Right lobe of liver (tissue), 6 donors: ENCODE data around the gene ILF3. TPM values are rescaled to one million over a fixed set of nuclear protein-coding genes. Genes with fewer than 3 reads are reported as not detected.
A peak's percentile ranks its signal among the peaks of the same experiment; 100 is the strongest.

Source experiments
- ATAC-seq, 4 donors: fragments of 200-7000 bp; cut with Tn5 transposase; one replicate each; pipeline ENCODE4 v1.9.1; 2020; ENCODE audit warnings: mild to moderate bottlenecking in 4 of 4, moderate library complexity in 4 of 4
- DNase-seq, 3 donors: peaks; one replicate each; pipeline ENCODE4 v3.0.0-alpha.2; 2020
- H3K27ac ChIP-seq, 3 donors: fragments of 200-600 bp; one replicate each; pipeline ENCODE4 v1.8.0; 2022
- H3K27me3 ChIP-seq, 2 donors: fragments of 200-600 bp; one replicate each; pipeline ENCODE4 v1.8.0; 2022
- H3K36me3 ChIP-seq, 4 donors: fragments of 200-600 bp; sonication (generic) in 1 of 4; one replicate each; pipeline versions ENCODE4 v1.5.1 to v1.8.0; 2017 to 2022; ENCODE audit warnings: control low read depth in 1 of 4
- H3K4me1 ChIP-seq, 4 donors: fragments of 200-600 bp; sonication (generic) in 1 of 4; one replicate each; pipeline versions ENCODE4 v1.5.1 to v1.8.0; 2017 to 2022; ENCODE audit warnings: control low read depth in 1 of 4
- H3K4me3 ChIP-seq, 3 donors: fragments of 200-600 bp; one replicate each; pipeline ENCODE4 v1.8.0; 2022
- H3K9me3 ChIP-seq, 4 donors: fragments of 200-600 bp; sonication (generic) in 1 of 4; one replicate each; pipeline versions ENCODE4 v1.5.1 to v1.8.0; 2017 to 2022; ENCODE audit warnings: control low read depth in 1 of 4
- POLR2A ChIP-seq: fragments of 450-650 bp; IDR thresholded peaks from one replicate; pipeline ENCODE4 v1.6.1; 2017; ENCODE audit warnings: antibody characterized with exemption, mild to moderate bottlenecking
- WGBS: methylation state at CpG from one replicate; pipeline ENCODE4 v1.1.6; 2018; ENCODE audit warnings: low coverage, low lambda C conversion rate; ENCODE audit not compliant: insufficient coverage; ENCODE audit errors: missing lambda C conversion rate; 5-methylcytosine and 5-hydroxymethylcytosine counted together
- intact Hi-C, 2 donors: fragments of 100-400 bp; cut with DNase I; formaldehyde crosslinking; loops; one replicate each; pipeline versions ENCODE4 v1.11.2 to v1.14.1; 2022
- total RNA-seq, 6 experiments: library from RNA; depleted of rRNA in 2 of 6; stranded (reverse); fragments of >200 nt in 2 of 6; fragmentation: NEBNext Ultra II Directional in 3 of 6; extraction: Animal tissue kit (Norgen Biotek cat#: 25700) in 3 of 6; gene quantifications; one replicate each; pipeline versions ENCODE4 v1.1.0 to v1.2.4, GENCODE V29; 2016 to 2023
- TF ChIP-seq, protein P1 (sequence below), 4 donors: fragments of 200-600 bp in 3 of 4; fragments of 450-650 bp in 1 of 4; IDR thresholded peaks; one replicate each; pipeline versions ENCODE4 v1.5.1 to v1.8.0; 2016 to 2022; ENCODE audit warnings: antibody characterized with exemption in 4 of 4, mild to moderate bottlenecking in 2 of 4
- donor health status: DM: no; HTN: yes; CAD: no.
- donor health status: DM: no; HTN: no; CAD: no.
- donor health status: DM: no; HTN: no; CAD: no.
- donor health status: DM: no; HTN: yes; CAD: no.
- donor health status: DM: no; HTN: yes; CAD: no.

ILF3 gene
- total RNA-seq, 6 experiments from 2014 or later = 40.0 to 82.3 (median 54.8) TPM

DNA sequence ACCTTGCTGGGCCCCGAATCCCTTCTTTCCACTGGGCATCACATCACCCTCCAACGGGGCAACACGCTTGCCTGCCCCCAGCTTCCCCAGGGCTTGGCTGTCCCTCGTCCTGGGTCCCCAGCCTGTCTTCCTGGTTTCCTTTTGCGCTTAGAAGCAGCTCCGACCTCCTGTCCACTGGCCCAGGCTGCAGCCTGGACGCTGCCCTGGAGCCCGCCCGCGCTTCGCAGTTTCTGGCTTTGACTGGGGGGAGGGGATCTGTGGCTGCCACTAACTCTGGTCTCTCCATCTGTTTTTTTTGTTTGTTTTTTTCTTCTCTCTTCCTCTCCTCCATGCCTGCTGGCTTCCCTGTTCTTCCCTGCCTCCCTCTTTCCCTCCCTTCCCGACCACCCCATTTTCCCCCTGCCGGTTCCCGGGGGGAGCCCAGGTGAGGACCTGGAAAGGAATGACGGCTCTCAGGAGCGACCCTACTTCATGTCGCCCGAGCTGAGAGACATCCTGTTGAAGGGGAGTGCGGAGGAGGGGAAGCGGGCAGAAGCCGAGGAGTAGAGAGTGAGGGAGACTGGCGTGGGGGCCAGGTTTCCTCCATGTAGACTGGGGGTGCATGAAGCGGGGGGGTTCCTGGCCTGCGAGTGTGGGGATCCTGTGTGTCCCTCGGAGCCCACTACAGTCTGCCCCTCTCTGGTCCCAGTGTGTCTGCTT lies 11.5 kb upstream of the ILF3 start:
- no peak overlapping the region for H3K4me3 ChIP-seq
- peaks cover 0 to 14% (median 0%) of the 10 kb centered on the region in 4 donors for H3K36me3 ChIP-seq
- intact Hi-C loops = loop anchor here (2.0 to 5.0 kb wide), 2 partner anchors 60 to 62 kb away; no protein-coding TSS in a partner anchor
- H3K9me3 ChIP-seq = no peaks in the 10 kb centered on the region
- DNase-seq (no peak), ATAC-seq (no peak)
- 58% methylated on average over 15 of the region's 25 CpGs for whole genome bisulfite sequencing
- H3K27me3 ChIP-seq = no peaks in the 10 kb centered on the region
- H3K27ac ChIP-seq = no peak overlapping the region
- TF ChIP-seq, protein P1, sequence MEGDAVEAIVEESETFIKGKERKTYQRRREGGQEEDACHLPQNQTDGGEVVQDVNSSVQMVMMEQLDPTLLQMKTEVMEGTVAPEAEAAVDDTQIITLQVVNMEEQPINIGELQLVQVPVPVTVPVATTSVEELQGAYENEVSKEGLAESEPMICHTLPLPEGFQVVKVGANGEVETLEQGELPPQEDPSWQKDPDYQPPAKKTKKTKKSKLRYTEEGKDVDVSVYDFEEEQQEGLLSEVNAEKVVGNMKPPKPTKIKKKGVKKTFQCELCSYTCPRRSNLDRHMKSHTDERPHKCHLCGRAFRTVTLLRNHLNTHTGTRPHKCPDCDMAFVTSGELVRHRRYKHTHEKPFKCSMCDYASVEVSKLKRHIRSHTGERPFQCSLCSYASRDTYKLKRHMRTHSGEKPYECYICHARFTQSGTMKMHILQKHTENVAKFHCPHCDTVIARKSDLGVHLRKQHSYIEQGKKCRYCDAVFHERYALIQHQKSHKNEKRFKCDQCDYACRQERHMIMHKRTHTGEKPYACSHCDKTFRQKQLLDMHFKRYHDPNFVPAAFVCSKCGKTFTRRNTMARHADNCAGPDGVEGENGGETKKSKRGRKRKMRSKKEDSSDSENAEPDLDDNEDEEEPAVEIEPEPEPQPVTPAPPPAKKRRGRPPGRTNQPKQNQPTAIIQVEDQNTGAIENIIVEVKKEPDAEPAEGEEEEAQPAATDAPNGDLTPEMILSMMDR (IDR thresholded peaks at IDR 0.05) = no peak
- TF ChIP-seq POLR2A = no peak
- H3K4me1 ChIP-seq = peaks cover 0 to 7% (median 0%) of the 10 kb centered on the region in 4 donors

DNA sequence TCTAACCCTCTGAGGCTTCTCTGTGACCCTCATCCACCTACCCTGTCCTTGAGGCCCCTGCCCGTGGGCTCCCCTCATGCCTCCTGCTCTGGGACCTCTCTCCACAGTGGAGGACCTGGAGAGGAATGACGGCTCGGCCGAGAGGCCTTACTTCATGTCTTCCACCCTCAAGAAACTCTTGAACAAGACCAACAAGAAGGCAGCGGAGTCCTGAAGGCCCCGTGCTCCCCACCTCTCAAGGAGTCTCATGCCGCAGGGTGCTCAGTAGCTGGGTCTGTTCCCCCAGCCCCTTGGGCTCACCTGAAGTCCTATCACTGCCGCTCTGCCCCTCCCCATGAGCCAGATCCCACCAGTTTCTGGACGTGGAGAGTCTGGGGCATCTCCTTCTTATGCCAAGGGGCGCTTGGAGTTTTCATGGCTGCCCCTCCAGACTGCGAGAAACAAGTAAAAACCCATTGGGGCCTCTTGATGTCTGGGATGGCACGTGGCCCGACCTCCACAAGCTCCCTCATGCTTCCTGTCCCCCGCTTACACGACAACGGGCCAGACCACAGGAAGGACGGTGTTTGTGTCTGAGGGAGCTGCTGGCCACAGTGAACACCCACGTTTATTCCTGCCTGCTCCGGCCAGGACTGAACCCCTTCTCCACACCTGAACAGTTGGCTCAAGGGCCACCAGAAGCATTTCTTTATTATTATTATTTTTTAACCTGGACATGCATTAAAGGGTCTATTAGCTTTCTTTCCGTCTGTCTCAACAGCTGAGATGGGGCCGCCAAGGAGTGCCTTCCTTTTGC lies 10.8 kb upstream of the ILF3 start:
- H3K4me1 ChIP-seq = peaks cover 0 to 2% (median 0%) of the 10 kb centered on the region in 4 donors
- peaks cover 0 to 6% (median 0%) of the 10 kb centered on the region in 4 donors for H3K36me3 ChIP-seq
- no peak for TF ChIP-seq POLR2A
- TF ChIP-seq, protein P1 (IDR thresholded peaks at IDR 0.05) = no peak
- WGBS = 56% methylated on average over 14 of the region's 21 CpGs
- no peak overlapping the region for H3K4me3 ChIP-seq
- ATAC-seq (no peak), DNase-seq (no peak)
- no peaks in the 10 kb centered on the region for H3K27me3 ChIP-seq
- no peaks in the 10 kb centered on the region for H3K9me3 ChIP-seq
- intact Hi-C loops = loop anchor here (2.0 to 5.0 kb wide), 2 partner anchors 61 to 63 kb away; no protein-coding TSS in a partner anchor
- H3K27ac ChIP-seq = no peak overlapping the region

DNA sequence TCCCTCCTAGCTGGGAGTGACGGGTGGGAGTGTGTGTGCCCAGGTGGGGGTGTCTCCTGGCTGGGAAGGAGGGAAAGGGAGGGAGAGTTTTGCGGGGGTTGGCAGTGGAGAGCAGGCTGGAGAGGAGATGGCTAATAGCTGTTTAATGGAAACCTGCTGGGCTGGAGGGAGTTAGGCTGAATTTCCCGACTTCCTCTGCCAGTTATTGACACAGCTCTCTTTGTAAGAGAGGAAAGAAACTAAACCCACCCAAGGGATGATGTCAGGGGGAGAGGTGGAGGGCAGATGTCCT lies 10.2 kb upstream of the ILF3 start:
- no peak for ATAC-seq
- WGBS = 41% methylated on average over 3 of the region's 3 CpGs
- H3K4me1 ChIP-seq = no peaks in the 10 kb centered on the region
- DNase-seq = no peak
- intact Hi-C loops = loop anchor here (2.0 to 5.0 kb wide), 2 partner anchors 62 to 63 kb away; no protein-coding TSS in a partner anchor
- TF ChIP-seq, protein P1 (IDR thresholded peaks at IDR 0.05) = no peak
- no peak for TF ChIP-seq POLR2A
- H3K27me3 ChIP-seq = no peaks in the 10 kb centered on the region
- H3K36me3 ChIP-seq = peaks cover 0 to 4% (median 0%) of the 10 kb centered on the region in 4 donors
- no peak overlapping the region for H3K27ac ChIP-seq
- H3K4me3 ChIP-seq = no peak overlapping the region
- H3K9me3 ChIP-seq = no peaks in the 10 kb centered on the region

DNA sequence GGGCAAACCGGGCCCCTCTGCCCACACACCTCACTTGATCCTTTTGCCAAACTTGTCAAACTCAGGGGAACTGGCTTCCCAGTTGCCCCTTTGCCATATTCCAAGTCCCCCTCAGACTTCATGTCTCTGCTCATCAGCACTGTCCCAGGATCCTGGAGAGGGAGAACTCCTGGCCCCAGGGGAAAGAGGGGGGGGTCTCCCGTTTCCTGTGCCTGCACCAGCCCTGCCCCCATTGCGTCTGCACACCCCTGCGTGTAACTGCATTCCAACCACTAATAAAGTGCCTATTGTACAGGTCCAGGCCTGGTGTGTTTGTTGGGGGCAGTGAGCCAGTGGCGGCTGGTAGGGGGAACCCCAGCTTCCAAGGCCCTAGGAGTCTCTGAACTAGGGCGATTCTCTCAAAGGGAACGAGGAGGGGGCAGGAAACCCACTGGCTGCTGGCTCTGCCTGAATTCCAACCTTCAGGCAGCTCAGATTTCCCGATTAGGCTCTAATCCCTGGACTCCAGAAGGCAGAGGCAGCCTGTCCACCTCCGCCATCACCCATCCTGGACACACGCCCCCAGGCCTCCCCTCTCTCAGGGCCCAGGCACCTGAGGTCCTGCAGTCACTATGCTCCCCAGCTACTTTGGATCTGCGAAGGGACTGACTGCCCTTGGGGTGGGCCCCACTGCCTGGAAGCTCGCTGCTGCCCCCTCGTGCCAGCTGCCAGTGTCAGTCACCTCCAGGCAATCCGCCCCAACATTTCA lies 9.7 kb upstream of the ILF3 start:
- 27% methylated on average over 6 of the region's 14 CpGs for WGBS
- Histone ChIP-seq H3K27me3 (no peaks in the 10 kb centered on the region), H3K4me3 (no peak overlapping the region), H3K4me1 (no peaks in the 10 kb centered on the region), H3K27ac (no peak overlapping the region), H3K9me3 (no peaks in the 10 kb centered on the region), H3K36me3 (peaks cover 0 to 4% (median 0%) of the 10 kb centered on the region in 4 donors)
- peak; percentile 93 to 95 (median 94) for ATAC-seq
- DNase-seq = peak; percentile 84 to 85 (median 85)
- intact Hi-C loops = loop anchor here in 1 of 2 donors (5.0 kb wide), 1 partner anchor 62 kb away; no protein-coding TSS in a partner anchor
- TF ChIP-seq, protein P1 (IDR thresholded peaks at IDR 0.05) = peak; percentile 82 to 85 (median 84)
- no peak for TF ChIP-seq POLR2A
